Neural cell (in vitro differentiated cells): ENCODE measurements around the gene HAO2.

Source experiments
- CTCF ChIP-seq: fragments of 450-650 bp; IDR thresholded peaks from 2 replicates; pipeline ENCODE4 v1.5.1; 2014; ENCODE audit warnings: antibody characterized with exemption, mild to moderate bottlenecking, moderate library complexity; ENCODE audit not compliant: poor library complexity, severe bottlenecking
- EZH2 ChIP-seq: fragments of 200-600, 300-800 bp; shearing (Covaris generic), sonication (generic); IDR thresholded peaks from 2 replicates; pipeline ENCODE4 v1.6.1; 2014; ENCODE audit warnings: antibody characterized with exemption, low read length, borderline replicate concordance, mild to moderate bottlenecking; ENCODE audit not compliant: insufficient read depth, poor library complexity, severe bottlenecking
- MXI1 ChIP-seq: fragments of 450-650 bp; conservative IDR thresholded peaks from 2 replicates; pipeline ENCODE4 v1.6.1; 2014; ENCODE audit warnings: antibody characterized with exemption, mild to moderate bottlenecking; ENCODE audit not compliant: poor library complexity, severe bottlenecking
- POLR2AphosphoS5 ChIP-seq: IDR thresholded peaks from 2 replicates; pipeline ENCODE4 v1.6.1; 2012
- RAD21 ChIP-seq: fragments of 450-650 bp; conservative IDR thresholded peaks from 2 replicates; pipeline ENCODE4 v1.6.1; 2014; ENCODE audit warnings: antibody characterized with exemption, mild to moderate bottlenecking, moderate library complexity
- TAF1 ChIP-seq: IDR thresholded peaks from 2 replicates; pipeline ENCODE4 v1.6.1; 2012; ENCODE audit warnings: low read depth

GRCh38 chr1:119388450-119388849 lies 19.9 kb downstream of the HAO2 start:
- TF ChIP-seq MXI1 (no peak), CTCF (no peak), TAF1 (no peak), EZH2 (no peak), RAD21 (no peak), POLR2AphosphoS5 (no peak)
